ENCODE data around the gene CDK5R2.
A peak's percentile ranks its signal among the peaks of the same experiment; 100 is the strongest.
"Not testable (repeated sequence)": the region's sequence is repeated elsewhere in the genome, so short reads cannot be mapped to it uniquely, and the experiment has no call there.

Gene CDK5R2

GRCh38 chr2:218959141-218959731 lies at the start of gene CDK5R2:
TSS of gene CDK5R2 (plus strand) at chr2:218959666. CDS start at chr2:218959821, 155 bp downstream.
- ATAC-seq (peak; percentile 95), DNase-seq (ENCODE audit: low spot score in 2 of 2) (peak; percentile 75 to 94)
- H3K9me3 Mint-ChIP-seq, result no peaks in the 10 kb centered on the region
- H3K36me3 Mint-ChIP-seq, result peaks cover 6% of the 10 kb centered on the region
- H3K27ac Mint-ChIP-seq, result no peak within 1 kb of the TSS
- H3K4me1 Mint-ChIP-seq, result peaks cover 15% of the 10 kb centered on the region
- H3K4me3 Mint-ChIP-seq, result peak within 1 kb of the TSS; percentile 61

GRCh38 chr2:218910741-218911140 lies 48.7 kb upstream of the CDK5R2 start:
- peak overlapping the region; percentile 76 for H3K4me3 Mint-ChIP-seq
- H3K4me1 Mint-ChIP-seq, result no peaks in the 10 kb centered on the region
- H3K9me3 Mint-ChIP-seq, result no peaks in the 10 kb centered on the region
- DNase-seq (ENCODE audit: low spot score in 2 of 2), result no peak
- H3K36me3 Mint-ChIP-seq, result peaks cover 6% of the 10 kb centered on the region
- ATAC-seq, result no peak
- H3K27ac Mint-ChIP-seq, result no peak overlapping the region

GRCh38 chr2:218920504-218920903 lies 39.0 kb upstream of the CDK5R2 start:
- H3K4me1 Mint-ChIP-seq, result no peaks in the 10 kb centered on the region

GRCh38 chr2:218924757-218925156 lies 34.7 kb upstream of the CDK5R2 start:
- H3K9me3 Mint-ChIP-seq, result no peaks in the 10 kb centered on the region
- DNase-seq (ENCODE audit: low spot score in 2 of 2) (no peak), ATAC-seq (no peak)
- no peak overlapping the region for H3K27ac Mint-ChIP-seq
- H3K36me3 Mint-ChIP-seq, result no peaks in the 10 kb centered on the region
- no peak overlapping the region for H3K4me3 Mint-ChIP-seq
- no peaks in the 10 kb centered on the region for H3K4me1 Mint-ChIP-seq

More at GRCh38 chr2:218920504-218920903, 39.0 kb upstream of the CDK5R2 start:
- no peaks in the 10 kb centered on the region for H3K36me3 Mint-ChIP-seq
- no peaks in the 10 kb centered on the region for H3K9me3 Mint-ChIP-seq
- no peak overlapping the region for H3K27ac Mint-ChIP-seq
- no peak for ATAC-seq
- no peak overlapping the region for H3K4me3 Mint-ChIP-seq
- DNase-seq (ENCODE audit: low spot score in 2 of 2), result no peak

- H3K4me1 Mint-ChIP-seq, result no peaks in the 10 kb centered on the region
- no peaks in the 10 kb centered on the region for H3K9me3 Mint-ChIP-seq
- H3K4me3 Mint-ChIP-seq, result no peak overlapping the region
- no peak overlapping the region for H3K27ac Mint-ChIP-seq
- DNase-seq (ENCODE audit: low spot score in 2 of 2) (no peak), ATAC-seq (no peak)
- H3K36me3 Mint-ChIP-seq, result no peaks in the 10 kb centered on the region
Observed at GRCh38 chr2:218925434-218925833, 34.0 kb upstream of the CDK5R2 start.

GRCh38 chr2:218927422-218927821 lies 32.0 kb upstream of the CDK5R2 start:
- ATAC-seq (no peak), DNase-seq (ENCODE audit: low spot score in 2 of 2) (no peak)
- Mint-ChIP-seq H3K4me3 (no peak overlapping the region), H3K4me1 (no peaks in the 10 kb centered on the region), H3K36me3 (no peaks in the 10 kb centered on the region), H3K9me3 (no peaks in the 10 kb centered on the region), H3K27ac (no peak overlapping the region)

- Mint-ChIP-seq H3K4me1 (no peaks in the 10 kb centered on the region), H3K36me3 (no peaks in the 10 kb centered on the region), H3K27ac (no peak overlapping the region), H3K4me3 (no peak overlapping the region), H3K9me3 (no peaks in the 10 kb centered on the region)
- DNase-seq (ENCODE audit: low spot score in 2 of 2) (no peak), ATAC-seq (no peak)
Observed at GRCh38 chr2:218927876-218928275, 31.6 kb upstream of the CDK5R2 start.

GRCh38 chr2:218930488-218930887 lies 29.0 kb upstream of the CDK5R2 start:
- DNase-seq (ENCODE audit: low spot score in 2 of 2); H3K9me3 Mint-ChIP-seq; H3K4me1 Mint-ChIP-seq; H3K36me3 Mint-ChIP-seq; H3K27ac Mint-ChIP-seq; ATAC-seq; H3K4me3 Mint-ChIP-seq: not testable (repeated sequence)

GRCh38 chr2:218931751-218932150 lies 27.7 kb upstream of the CDK5R2 start:
- ATAC-seq; H3K36me3 Mint-ChIP-seq; DNase-seq (ENCODE audit: low spot score in 2 of 2); H3K27ac Mint-ChIP-seq; H3K9me3 Mint-ChIP-seq; H3K4me3 Mint-ChIP-seq; H3K4me1 Mint-ChIP-seq: not testable (repeated sequence)

GRCh38 chr2:218944759-218945404 lies 14.6 kb upstream of the CDK5R2 start:
- Mint-ChIP-seq H3K36me3 (no peaks in the 10 kb centered on the region), H3K27ac (no peak overlapping the region), H3K9me3 (no peaks in the 10 kb centered on the region), H3K4me3 (no peak overlapping the region), H3K4me1 (no peaks in the 10 kb centered on the region)
- no peak for DNase-seq (ENCODE audit: low spot score in 2 of 2)
- no peak for ATAC-seq

- H3K27ac Mint-ChIP-seq, result no peak overlapping the region
- no peak overlapping the region for H3K4me3 Mint-ChIP-seq
- ATAC-seq (no peak), DNase-seq (ENCODE audit: low spot score in 2 of 2) (no peak)
- no peaks in the 10 kb centered on the region for H3K4me1 Mint-ChIP-seq
- no peaks in the 10 kb centered on the region for H3K36me3 Mint-ChIP-seq
- H3K9me3 Mint-ChIP-seq, result no peaks in the 10 kb centered on the region
Observed at GRCh38 chr2:218946621-218947020, 12.8 kb upstream of the CDK5R2 start.

GRCh38 chr2:218952160-218952559 lies 7.3 kb upstream of the CDK5R2 start:
- DNase-seq (ENCODE audit: low spot score in 2 of 2) (no peak), ATAC-seq (no peak)
- Mint-ChIP-seq H3K9me3 (no peaks in the 10 kb centered on the region), H3K4me3 (no peak overlapping the region), H3K4me1 (no peaks in the 10 kb centered on the region), H3K27ac (no peak overlapping the region), H3K36me3 (no peaks in the 10 kb centered on the region)

GRCh38 chr2:218953366-218953954 lies 6.0 kb upstream of the CDK5R2 start:
- Mint-ChIP-seq H3K9me3 (no peaks in the 10 kb centered on the region), H3K36me3 (no peaks in the 10 kb centered on the region), H3K4me3 (no peak overlapping the region), H3K27ac (no peak overlapping the region), H3K4me1 (no peaks in the 10 kb centered on the region)
- ATAC-seq (no peak), DNase-seq (ENCODE audit: low spot score in 2 of 2) (no peak)

GRCh38 chr2:218954541-218955300 lies 4.7 kb upstream of the CDK5R2 start:
- ATAC-seq (no peak), DNase-seq (ENCODE audit: low spot score in 2 of 2) (no peak)
- H3K4me3 Mint-ChIP-seq, result no peak overlapping the region
- H3K36me3 Mint-ChIP-seq, result peaks cover 6% of the 10 kb centered on the region
- no peaks in the 10 kb centered on the region for H3K9me3 Mint-ChIP-seq
- H3K27ac Mint-ChIP-seq, result no peak overlapping the region
- no peaks in the 10 kb centered on the region for H3K4me1 Mint-ChIP-seq

GRCh38 chr2:218956039-218956438 lies 3.4 kb upstream of the CDK5R2 start:
- H3K4me3 Mint-ChIP-seq, result no peak overlapping the region
- no peak for DNase-seq (ENCODE audit: low spot score in 2 of 2)

More at GRCh38 chr2:218956039-218956438, 3.4 kb upstream of the CDK5R2 start:
- Mint-ChIP-seq H3K36me3 (peaks cover 6% of the 10 kb centered on the region), H3K9me3 (no peaks in the 10 kb centered on the region), H3K27ac (no peak overlapping the region), H3K4me1 (peaks cover 3% of the 10 kb centered on the region)
- no peak for ATAC-seq

All from stimulated activated effector memory CD8-positive, alpha-beta T cell treated with anti-CD3 and anti-CD28 coated beads, Interleukin-12 subunit alpha, Interleukin-12 subunit beta, amount 100 ng/mL, for 72 hours (primary cell).